Adrenal gland (tissue), 12 donors: Measurements from ENCODE around the gene PACC1. TPM values are rescaled to one million over a fixed set of nuclear protein-coding genes. Genes with fewer than 3 reads are reported as not detected.

Source experiments
- DNase-seq, 7 donors: peaks; one replicate each; pipeline ENCODE4 v3.0.0-alpha.2; 2019 to 2020
- H3K27ac ChIP-seq, 5 donors: fragments of 200-600 bp; sonication (generic) in 4 of 5; 1 replicate in 3 of 5; 2 replicates in 2 of 5; pipeline versions ENCODE4 v1.5.1 to v1.8.0; 2016 to 2020; ENCODE audit warnings: mild to moderate bottlenecking in 1 of 5
- H3K27me3 ChIP-seq: fragments of 200-600 bp; 2 replicates; pipeline ENCODE4 v1.8.0; 2021
- H3K36me3 ChIP-seq, 2 donors: fragments of 200-600 bp; replicated peaks in 1 of 2; 1 replicate in 1 of 2; 2 replicates in 1 of 2; pipeline versions ENCODE4 v1.5.1 to v1.8.0; 2018 to 2022
- H3K4me1 ChIP-seq, 2 donors: fragments of 200-600 bp; replicated peaks in 1 of 2; 1 replicate in 1 of 2; 2 replicates in 1 of 2; pipeline versions ENCODE4 v1.5.1 to v1.8.0; 2018 to 2021
- H3K4me3 ChIP-seq, 4 donors: fragments of 200-600 bp; sonication (generic) in 3 of 4; one replicate each; pipeline ENCODE4 v1.5.1; 2016 to 2018
- H3K9me3 ChIP-seq, 3 donors: fragments of 200-600 bp; sonication (generic) in 1 of 3; replicated peaks in 1 of 3; 1 replicate in 2 of 3; 2 replicates in 1 of 3; pipeline versions ENCODE4 v1.5.1 to v1.8.0; 2016 to 2021
- POLR2A ChIP-seq, 2 donors: fragments of 450-650 bp; IDR thresholded peaks; one replicate each; pipeline ENCODE4 v1.6.1; 2017; ENCODE audit warnings: antibody characterized with exemption in 2 of 2, mild to moderate bottlenecking in 2 of 2, moderate library complexity in 1 of 2
- WGBS, 4 donors: extraction: QIAGEN DNeasy Blood & Tissue Kit in 2 of 4; methylation state at CpG; one replicate each; pipeline versions ENCODE4 v1.1.5 to v1.1.7; 2013 to 2017; 5-methylcytosine and 5-hydroxymethylcytosine counted together
- intact Hi-C, 2 donors: fragments of 100-400 bp; cut with DNase I; formaldehyde crosslinking; loops; one replicate each; pipeline versions ENCODE4 v1.14.1 to v1.15.0; 2022 to 2023
- polyA plus RNA-seq, 3 donors: library from polyadenylated mRNA; stranded (reverse); fragments of 200-250 nt in 2 of 3; fragments of 350-450 nt in 1 of 3; fragmentation: Illumina TruSeq in 1 of 3; extraction: RNeasy Lipid Tissue Mini Kit (QIAGEN cat#74804) in 1 of 3; gene quantifications; one replicate each; pipeline ENCODE4 v1.2.3, GENCODE V29; 2013 to 2014
- total RNA-seq, 9 donors: library from RNA; depleted of rRNA in 4 of 9; stranded (reverse); fragments of >200 nt in 4 of 9; fragments of 120-200 nt in 1 of 9; fragmentation: NEBNext Ultra II Directional in 1 of 9; extraction: Animal tissue kit (Norgen Biotek cat#: 25700) in 1 of 9; gene quantifications; one replicate each; pipeline versions ENCODE4 v1.1.0 to v1.2.4, GENCODE V29; 2013 to 2023
- TF ChIP-seq, protein P1 (sequence below), 6 experiments: fragments of 450-650 bp in 4 of 6; fragments of 200-600 bp in 2 of 6; sonication (generic) in 1 of 6; IDR thresholded peaks; 1 replicate in 5 of 6; 2 replicates in 1 of 6; pipeline versions ENCODE4 v1.5.1 to v1.8.0; 2016 to 2021; ENCODE audit warnings: antibody characterized with exemption in 6 of 6, mild to moderate bottlenecking in 2 of 6, moderate library complexity in 1 of 6
- donor health status: healthy with polysubstance abuse.
- donor health status: Bipolar disorder and iron deficiency.
- donor health status: DM: yes; HTN: yes; CAD: no.
- donor health status: DM: no; HTN: no; CAD: no.
- donor health status: DM: no; HTN: no; CAD: no.
- donor health status: DM: yes; HTN: yes; CAD: no.

The PACC1 gene
- total and polyA plus RNA-seq, 12 donors: 1.9 to 8.6 (median 4.8) TPM

DNA sequence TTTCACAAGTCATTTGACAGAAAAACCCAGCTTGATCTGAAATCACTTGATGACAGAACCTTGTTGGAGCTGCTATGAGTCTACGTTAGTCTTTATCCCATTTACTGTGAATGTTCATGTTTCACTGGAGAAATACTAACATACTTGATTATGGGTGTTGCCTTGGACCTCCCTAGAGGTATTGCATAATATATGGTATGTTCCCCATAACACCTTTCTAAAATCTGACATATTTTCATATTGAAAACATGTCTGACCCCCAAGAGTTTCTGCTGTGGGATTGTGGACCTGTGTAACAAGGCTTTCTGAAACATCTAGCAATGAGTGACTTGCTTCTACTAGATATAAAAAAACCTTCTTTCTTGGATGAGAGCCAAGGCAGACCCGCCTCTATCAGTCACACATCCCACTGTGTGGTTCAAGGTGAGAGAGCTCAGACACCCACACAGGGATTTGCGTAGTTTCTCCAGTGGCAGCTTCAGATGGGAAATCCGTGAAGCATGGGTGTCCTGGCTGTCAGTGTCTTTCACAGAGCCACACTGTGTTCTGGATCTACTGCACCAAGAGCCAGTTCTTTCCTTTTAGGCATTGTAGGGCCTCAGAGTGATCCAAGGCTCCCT is 22.6 kb upstream of the PACC1 start:
- WGBS, 4 donors: 72 to 95% (median 82%) methylated on average over 1 to 4 of the region's 4 CpGs
- H3K9me3 ChIP-seq: no peaks in the 10 kb centered on the region
- peaks cover 9 to 11% of the 10 kb centered on the region in 2 donors for H3K4me1 ChIP-seq
- H3K27me3 ChIP-seq: no peaks in the 10 kb centered on the region
- H3K27ac ChIP-seq: no peak overlapping the region
- TF ChIP-seq POLR2A (IDR thresholded peaks at IDR 0.05): no peak
- TF ChIP-seq, protein P1, sequence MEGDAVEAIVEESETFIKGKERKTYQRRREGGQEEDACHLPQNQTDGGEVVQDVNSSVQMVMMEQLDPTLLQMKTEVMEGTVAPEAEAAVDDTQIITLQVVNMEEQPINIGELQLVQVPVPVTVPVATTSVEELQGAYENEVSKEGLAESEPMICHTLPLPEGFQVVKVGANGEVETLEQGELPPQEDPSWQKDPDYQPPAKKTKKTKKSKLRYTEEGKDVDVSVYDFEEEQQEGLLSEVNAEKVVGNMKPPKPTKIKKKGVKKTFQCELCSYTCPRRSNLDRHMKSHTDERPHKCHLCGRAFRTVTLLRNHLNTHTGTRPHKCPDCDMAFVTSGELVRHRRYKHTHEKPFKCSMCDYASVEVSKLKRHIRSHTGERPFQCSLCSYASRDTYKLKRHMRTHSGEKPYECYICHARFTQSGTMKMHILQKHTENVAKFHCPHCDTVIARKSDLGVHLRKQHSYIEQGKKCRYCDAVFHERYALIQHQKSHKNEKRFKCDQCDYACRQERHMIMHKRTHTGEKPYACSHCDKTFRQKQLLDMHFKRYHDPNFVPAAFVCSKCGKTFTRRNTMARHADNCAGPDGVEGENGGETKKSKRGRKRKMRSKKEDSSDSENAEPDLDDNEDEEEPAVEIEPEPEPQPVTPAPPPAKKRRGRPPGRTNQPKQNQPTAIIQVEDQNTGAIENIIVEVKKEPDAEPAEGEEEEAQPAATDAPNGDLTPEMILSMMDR (IDR thresholded peaks at IDR 0.05): no peak
- H3K36me3 ChIP-seq: no peaks in the 10 kb centered on the region
- no peak overlapping the region for H3K4me3 ChIP-seq
- DNase-seq: no peak
- intact Hi-C loops: no loop called here

DNA sequence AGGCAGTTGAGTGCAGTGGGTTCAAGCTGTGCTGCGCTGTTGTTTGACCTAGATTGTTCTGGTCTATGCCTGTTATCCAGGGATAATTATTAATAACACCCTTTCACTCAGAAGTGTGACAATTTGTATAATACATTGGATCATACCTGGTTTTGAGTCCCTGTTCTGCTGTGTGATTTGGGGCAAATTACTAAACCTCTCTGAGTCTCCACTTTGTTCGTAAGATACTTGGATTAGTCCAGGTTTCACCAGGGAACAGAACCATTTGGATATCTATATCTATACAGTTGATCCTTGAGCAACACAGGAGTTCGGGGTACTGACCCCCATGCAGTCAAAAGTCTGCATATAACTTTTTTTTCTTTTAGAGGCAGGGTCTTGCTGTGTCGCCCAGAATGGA is 20.3 kb upstream of the PACC1 start:
- H3K27ac ChIP-seq: no peak overlapping the region
- H3K27me3 ChIP-seq: no peaks in the 10 kb centered on the region
- no peak overlapping the region for H3K4me3 ChIP-seq
- intact Hi-C loops: no loop called here
- no peak for DNase-seq
- TF ChIP-seq, protein P1 (IDR thresholded peaks at IDR 0.05): no peak
- TF ChIP-seq POLR2A (IDR thresholded peaks at IDR 0.05): no peak
- no peaks in the 10 kb centered on the region for H3K9me3 ChIP-seq
- WGBS, 4 donors: 97 to 99% (median 99%) methylated on average over 4 of the region's 4 CpGs
- H3K4me1 ChIP-seq: peaks cover 11 to 13% of the 10 kb centered on the region in 2 donors
- no peaks in the 10 kb centered on the region for H3K36me3 ChIP-seq

DNA sequence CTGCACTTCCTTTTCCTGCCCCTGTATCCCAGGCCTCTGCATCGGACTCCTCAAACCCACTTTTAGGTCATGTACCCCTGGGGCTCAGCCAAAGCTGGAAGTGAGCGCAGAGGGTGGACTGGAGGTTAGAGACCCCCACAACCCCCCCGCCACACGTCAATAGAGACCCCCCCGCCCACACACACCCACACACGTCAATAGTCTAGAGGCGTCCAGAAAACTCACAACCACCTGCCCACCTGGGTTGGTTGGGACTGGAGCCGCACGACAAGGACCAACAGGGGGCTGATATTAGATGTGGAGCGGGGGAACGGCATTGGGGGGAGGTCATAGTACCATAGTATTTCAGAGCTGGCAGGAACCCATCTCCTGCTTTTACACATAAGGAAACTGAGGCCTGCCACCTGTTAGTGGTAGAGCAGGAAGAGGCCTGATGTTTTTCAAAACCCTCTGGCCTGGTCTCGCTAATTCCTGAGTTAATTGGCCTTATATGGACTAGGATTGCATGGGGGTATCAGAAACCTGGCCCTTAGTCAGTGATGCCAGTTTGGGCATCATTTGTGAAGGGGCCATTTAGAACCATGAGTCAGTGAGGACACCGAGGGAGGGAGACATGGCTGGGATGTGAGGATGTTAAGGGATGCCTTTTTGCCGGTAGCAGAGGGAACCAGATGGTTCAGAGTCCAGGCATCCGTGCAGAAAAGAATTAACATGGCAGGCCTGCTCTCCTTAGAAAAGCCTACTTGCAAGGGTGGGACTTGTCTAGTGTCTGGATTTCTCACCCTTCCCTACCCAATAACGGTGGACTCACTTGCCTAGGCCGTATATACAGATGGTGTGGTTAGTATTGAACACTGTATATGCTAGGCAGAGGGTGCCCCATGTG is 19.1 kb upstream of the PACC1 start:
- 63 to 71% (median 67%) methylated on average over 13 to 17 of the region's 17 CpGs for WGBS, 4 donors
- Histone ChIP-seq H3K27me3 (no peaks in the 10 kb centered on the region), H3K36me3 (no peaks in the 10 kb centered on the region), H3K9me3 (no peaks in the 10 kb centered on the region), H3K4me3 (peak overlapping the region in 2 of 4 donors; percentile 80 to 95), H3K27ac (peak overlapping the region in 3 of 5 donors; percentile 75 to 89 (median 79)), H3K4me1 (peaks cover 11 to 13% of the 10 kb centered on the region in 2 donors)
- DNase-seq: no peak
- TF ChIP-seq, protein P1 (IDR thresholded peaks at IDR 0.05): peak in 1 of 6 experiments; percentile 9
- TF ChIP-seq POLR2A (IDR thresholded peaks at IDR 0.05): no peak
- intact Hi-C loops: no loop called here
